Uterus (tissue), 4 donors: ENCODE measurements around the gene MYL7. TPM values are rescaled to one million over a fixed set of nuclear protein-coding genes. Genes with fewer than 3 reads are reported as not detected.
A peak's percentile ranks its signal among the peaks of the same experiment; 100 is the strongest.

Source experiments
- DNase-seq, 2 donors: peaks; one replicate each; pipeline ENCODE4 v3.0.0-alpha.2; 2019 to 2020
- H3K27ac ChIP-seq, 2 donors: fragments of 200-600 bp; sonication (generic); 1 replicate in 1 of 2; 2 replicates in 1 of 2; pipeline ENCODE4 v1.5.1; 2016 to 2018
- H3K27me3 ChIP-seq, 2 donors: fragments of 200-600 bp; sonication (generic); one replicate each; pipeline ENCODE4 v1.5.1; 2018 to 2019; ENCODE audit warnings: control low read depth in 1 of 2
- H3K36me3 ChIP-seq, 2 donors: fragments of 200-600 bp; sonication (generic); one replicate each; pipeline ENCODE4 v1.5.1; 2019; ENCODE audit warnings: control low read depth in 1 of 2
- H3K4me1 ChIP-seq, 2 donors: fragments of 200-600 bp; sonication (generic); one replicate each; pipeline ENCODE4 v1.5.1; 2018 to 2019; ENCODE audit warnings: control low read depth in 1 of 2
- H3K4me3 ChIP-seq, 2 donors: fragments of 200-600 bp; sonication (generic); 1 replicate in 1 of 2; 2 replicates in 1 of 2; pipeline ENCODE4 v1.5.1; 2018 to 2019; ENCODE audit warnings: mild to moderate bottlenecking in 1 of 2
- H3K9me3 ChIP-seq, 2 donors: fragments of 200-600 bp; sonication (generic); one replicate each; pipeline ENCODE4 v1.5.1; 2019; ENCODE audit warnings: control low read depth in 1 of 2
- POLR2A ChIP-seq, 2 donors: fragments of 450-650 bp; IDR thresholded peaks; one replicate each; pipeline ENCODE4 v1.6.1; 2016; ENCODE audit warnings: antibody characterized with exemption in 2 of 2, mild to moderate bottlenecking in 1 of 2, moderate library complexity in 1 of 2
- intact Hi-C: fragments of 100-400 bp; cut with DNase I; formaldehyde crosslinking; loops from one replicate; pipeline ENCODE4 v1.15.1; 2023; ENCODE audit warnings: low total_unique reads
- total RNA-seq, 4 donors: library from RNA; depleted of rRNA in 3 of 4; stranded (reverse); fragments of >200 nt in 3 of 4; gene quantifications; one replicate each; pipeline versions ENCODE4 v1.1.0 to v1.2.4, GENCODE V29; 2014 to 2023
- TF ChIP-seq, protein P1 (sequence below), 4 experiments: fragments of 200-600 bp in 2 of 4; fragments of 450-650 bp in 2 of 4; sonication (generic) in 2 of 4; IDR thresholded peaks; one replicate each; pipeline ENCODE4 v1.5.1; 2016 to 2019; ENCODE audit warnings: antibody characterized with exemption in 4 of 4, mild to moderate bottlenecking in 2 of 4, moderate library complexity in 1 of 4
- donor health status: DM: yes; HTN: yes; CAD: no.

The MYL7 gene
- total RNA-seq, 4 donors from 2014 or later = not detected

DNA sequence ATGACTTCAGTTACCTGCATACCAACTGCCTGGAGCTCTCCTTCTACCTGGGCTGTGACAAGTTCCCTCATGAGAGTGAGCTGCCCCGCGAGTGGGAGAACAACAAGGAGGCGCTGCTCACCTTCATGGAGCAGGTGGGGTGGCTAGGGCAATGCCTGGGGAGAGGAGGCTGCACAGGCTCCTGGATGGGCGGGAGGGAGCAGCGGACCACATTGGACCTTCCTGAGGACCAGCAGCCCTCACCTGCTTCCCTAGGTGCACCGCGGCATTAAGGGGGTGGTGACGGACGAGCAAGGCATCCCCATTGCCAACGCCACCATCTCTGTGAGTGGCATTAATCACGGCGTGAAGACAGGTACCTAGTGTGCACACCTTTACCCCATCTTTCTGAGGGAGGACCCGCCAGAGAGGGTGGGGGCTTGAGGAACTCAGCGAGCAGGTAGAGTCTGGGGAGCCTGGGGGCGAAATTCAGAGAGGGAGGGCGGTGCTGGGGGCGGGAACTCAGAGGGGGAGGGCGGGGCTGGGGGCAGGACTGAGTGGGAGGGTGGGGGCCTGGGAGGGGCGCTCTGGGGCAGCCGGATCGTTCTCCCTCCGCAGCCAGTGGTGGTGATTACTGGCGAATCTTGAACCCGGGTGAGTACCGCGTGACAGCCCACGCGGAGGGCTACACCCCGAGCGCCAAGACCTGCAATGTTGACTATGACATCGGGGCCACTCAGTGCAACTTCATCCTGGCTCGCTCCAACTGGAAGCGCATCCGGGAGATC is 28.0 kb downstream of the MYL7 start:
- DNase-seq = no peak
- Histone ChIP-seq H3K27me3 (no peaks in the 10 kb centered on the region), H3K27ac (no peak overlapping the region), H3K36me3 (no peaks in the 10 kb centered on the region), H3K4me1 (no peaks in the 10 kb centered on the region), H3K9me3 (no peaks in the 10 kb centered on the region), H3K4me3 (no peak overlapping the region)
- intact Hi-C loops = no loop called here
- TF ChIP-seq, protein P1, sequence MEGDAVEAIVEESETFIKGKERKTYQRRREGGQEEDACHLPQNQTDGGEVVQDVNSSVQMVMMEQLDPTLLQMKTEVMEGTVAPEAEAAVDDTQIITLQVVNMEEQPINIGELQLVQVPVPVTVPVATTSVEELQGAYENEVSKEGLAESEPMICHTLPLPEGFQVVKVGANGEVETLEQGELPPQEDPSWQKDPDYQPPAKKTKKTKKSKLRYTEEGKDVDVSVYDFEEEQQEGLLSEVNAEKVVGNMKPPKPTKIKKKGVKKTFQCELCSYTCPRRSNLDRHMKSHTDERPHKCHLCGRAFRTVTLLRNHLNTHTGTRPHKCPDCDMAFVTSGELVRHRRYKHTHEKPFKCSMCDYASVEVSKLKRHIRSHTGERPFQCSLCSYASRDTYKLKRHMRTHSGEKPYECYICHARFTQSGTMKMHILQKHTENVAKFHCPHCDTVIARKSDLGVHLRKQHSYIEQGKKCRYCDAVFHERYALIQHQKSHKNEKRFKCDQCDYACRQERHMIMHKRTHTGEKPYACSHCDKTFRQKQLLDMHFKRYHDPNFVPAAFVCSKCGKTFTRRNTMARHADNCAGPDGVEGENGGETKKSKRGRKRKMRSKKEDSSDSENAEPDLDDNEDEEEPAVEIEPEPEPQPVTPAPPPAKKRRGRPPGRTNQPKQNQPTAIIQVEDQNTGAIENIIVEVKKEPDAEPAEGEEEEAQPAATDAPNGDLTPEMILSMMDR (IDR thresholded peaks at IDR 0.05) = no peak
- no peak for TF ChIP-seq POLR2A (IDR thresholded peaks at IDR 0.05)

DNA sequence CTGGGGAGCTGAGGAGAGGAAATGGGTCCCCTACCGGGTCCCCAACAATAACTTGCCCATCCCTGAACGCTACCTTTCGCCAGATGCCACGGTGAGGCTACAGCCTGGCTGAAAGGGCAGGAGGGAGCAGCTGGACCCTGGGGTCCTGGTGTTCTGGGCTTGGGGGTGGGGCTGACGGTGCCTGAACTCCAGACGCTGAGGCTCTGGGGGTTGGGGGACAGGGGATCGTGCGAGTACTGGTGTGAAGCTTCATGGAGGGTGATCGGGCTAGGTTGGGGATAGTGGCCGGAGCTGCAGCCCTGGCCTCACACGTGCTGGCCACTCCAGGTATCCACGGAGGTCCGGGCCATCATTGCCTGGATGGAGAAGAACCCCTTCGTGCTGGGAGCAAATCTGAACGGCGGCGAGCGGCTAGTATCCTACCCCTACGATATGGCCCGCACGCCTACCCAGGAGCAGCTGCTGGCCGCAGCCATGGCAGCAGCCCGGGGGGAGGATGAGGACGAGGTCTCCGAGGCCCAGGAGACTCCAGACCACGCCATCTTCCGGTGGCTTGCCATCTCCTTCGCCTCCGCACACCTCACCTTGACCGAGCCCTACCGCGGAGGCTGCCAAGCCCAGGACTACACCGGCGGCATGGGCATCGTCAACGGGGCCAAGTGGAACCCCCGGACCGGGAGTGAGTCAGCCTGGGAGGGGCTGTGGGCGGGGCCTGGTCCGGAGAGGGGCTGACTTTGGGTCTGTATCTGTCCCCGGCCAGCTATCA is 28.7 kb downstream of the MYL7 start:
- DNase-seq = no peak
- peaks cover 0 to 4% of the 10 kb centered on the region in 2 donors for H3K4me1 ChIP-seq
- no peaks in the 10 kb centered on the region for H3K9me3 ChIP-seq
- intact Hi-C loops = no loop called here
- H3K27ac ChIP-seq = no peak overlapping the region
- no peak overlapping the region for H3K4me3 ChIP-seq
- no peaks in the 10 kb centered on the region for H3K36me3 ChIP-seq
- H3K27me3 ChIP-seq = no peaks in the 10 kb centered on the region
- TF ChIP-seq, protein P1 (IDR thresholded peaks at IDR 0.05) = no peak
- TF ChIP-seq POLR2A (IDR thresholded peaks at IDR 0.05) = no peak

DNA sequence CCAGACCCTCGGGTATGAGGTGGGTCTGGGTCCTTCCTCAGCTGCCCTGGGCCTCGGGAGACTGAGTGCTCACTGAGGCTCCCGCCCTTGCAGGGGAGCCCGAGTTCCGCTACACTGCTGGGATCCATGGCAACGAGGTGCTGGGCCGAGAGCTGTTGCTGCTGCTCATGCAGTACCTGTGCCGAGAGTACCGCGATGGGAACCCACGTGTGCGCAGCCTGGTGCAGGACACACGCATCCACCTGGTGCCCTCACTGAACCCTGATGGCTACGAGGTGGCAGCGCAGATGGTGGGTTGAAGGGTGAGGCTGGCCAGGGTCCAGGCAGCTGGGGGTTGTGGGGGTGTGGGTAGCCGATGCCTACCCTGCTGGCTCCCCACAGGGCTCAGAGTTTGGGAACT is 29.4 kb downstream of the MYL7 start:
- Histone ChIP-seq H3K36me3 (no peaks in the 10 kb centered on the region), H3K4me1 (peaks cover 5 to 9% of the 10 kb centered on the region in 2 donors)

DNA sequence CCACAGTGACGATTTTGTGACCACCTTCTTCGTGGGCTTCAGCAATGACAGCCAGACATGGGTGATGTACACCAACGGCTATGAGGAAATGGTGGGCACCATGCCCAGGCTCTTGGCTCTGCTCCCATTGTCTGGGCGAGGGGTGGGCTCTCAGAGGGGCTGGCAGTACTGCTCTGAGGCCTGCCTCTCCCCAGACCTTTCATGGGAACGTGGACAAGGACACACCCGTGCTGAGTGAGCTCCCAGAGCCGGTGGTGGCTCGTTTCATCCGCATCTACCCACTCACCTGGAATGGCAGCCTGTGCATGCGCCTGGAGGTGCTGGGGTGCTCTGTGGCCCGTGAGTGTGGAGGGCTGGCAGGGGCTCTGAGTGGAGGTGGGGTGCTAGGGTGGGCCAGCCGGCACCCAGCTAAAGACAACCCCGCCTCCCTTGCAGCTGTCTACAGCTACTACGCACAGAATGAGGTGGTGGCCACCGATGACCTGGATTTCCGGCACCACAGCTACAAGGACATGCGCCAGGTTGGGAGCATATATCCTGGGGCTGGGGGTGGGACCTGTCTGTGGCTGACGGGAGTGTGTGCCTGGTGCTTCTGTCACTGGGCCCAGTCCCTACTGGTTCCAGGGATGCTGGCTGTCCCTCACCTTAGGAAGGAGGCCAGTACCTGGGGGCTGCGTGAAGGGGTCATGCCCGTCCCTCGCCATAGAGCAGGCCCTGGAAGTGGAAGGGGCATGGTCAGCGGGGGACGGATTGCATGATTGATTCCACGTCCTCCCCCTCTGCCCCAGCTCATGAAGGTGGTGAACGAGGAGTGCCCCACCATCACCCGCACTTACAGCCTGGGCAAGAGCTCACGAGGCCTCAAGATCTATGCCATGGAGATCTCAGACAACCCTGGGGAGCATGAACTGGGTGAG is 30.2 kb downstream of the MYL7 start:
- intact Hi-C loops = no loop called here
- no peak overlapping the region for H3K4me3 ChIP-seq
- peaks cover 7 to 15% of the 10 kb centered on the region in 2 donors for H3K4me1 ChIP-seq
- H3K27ac ChIP-seq = peak overlapping the region in 1 of 2 donors; percentile 1
- no peaks in the 10 kb centered on the region for H3K9me3 ChIP-seq
- no peaks in the 10 kb centered on the region for H3K27me3 ChIP-seq
- TF ChIP-seq, protein P1 (IDR thresholded peaks at IDR 0.05) = no peak
- no peak for TF ChIP-seq POLR2A (IDR thresholded peaks at IDR 0.05)
- no peaks in the 10 kb centered on the region for H3K36me3 ChIP-seq
- DNase-seq = no peak

More for the DNA sequence above, 29.4 kb downstream of the MYL7 start:
- Histone ChIP-seq H3K27ac (no peak overlapping the region), H3K9me3 (no peaks in the 10 kb centered on the region), H3K27me3 (no peaks in the 10 kb centered on the region), H3K4me3 (no peak overlapping the region)
- intact Hi-C loops = no loop called here
- no peak for TF ChIP-seq POLR2A (IDR thresholded peaks at IDR 0.05)
- TF ChIP-seq, protein P1 (IDR thresholded peaks at IDR 0.05) = no peak
- DNase-seq = no peak
